ENCODE measurements around the gene ACP5.

DNA sequence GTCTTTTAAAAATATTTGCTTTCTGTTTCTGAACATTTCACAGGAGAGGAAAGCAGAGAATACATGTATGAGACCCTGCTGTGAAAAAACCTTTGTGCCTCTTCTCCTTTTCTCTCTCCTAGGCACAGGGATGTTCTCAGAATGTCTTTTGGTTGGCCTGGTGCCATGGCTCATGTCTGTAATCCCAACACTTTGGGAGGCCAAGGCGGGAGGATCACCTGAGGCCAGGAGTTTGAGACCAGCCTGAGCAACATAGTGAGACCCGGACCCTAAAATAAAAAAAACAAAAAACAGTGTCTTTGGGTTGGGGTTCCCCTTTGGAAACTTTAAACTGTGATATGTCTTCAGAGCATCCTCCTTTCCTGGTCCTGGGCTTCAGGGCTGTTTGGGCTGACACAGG is 21.3 kb upstream of the ACP5 start:
- TF ChIP-seq, protein P1, sequence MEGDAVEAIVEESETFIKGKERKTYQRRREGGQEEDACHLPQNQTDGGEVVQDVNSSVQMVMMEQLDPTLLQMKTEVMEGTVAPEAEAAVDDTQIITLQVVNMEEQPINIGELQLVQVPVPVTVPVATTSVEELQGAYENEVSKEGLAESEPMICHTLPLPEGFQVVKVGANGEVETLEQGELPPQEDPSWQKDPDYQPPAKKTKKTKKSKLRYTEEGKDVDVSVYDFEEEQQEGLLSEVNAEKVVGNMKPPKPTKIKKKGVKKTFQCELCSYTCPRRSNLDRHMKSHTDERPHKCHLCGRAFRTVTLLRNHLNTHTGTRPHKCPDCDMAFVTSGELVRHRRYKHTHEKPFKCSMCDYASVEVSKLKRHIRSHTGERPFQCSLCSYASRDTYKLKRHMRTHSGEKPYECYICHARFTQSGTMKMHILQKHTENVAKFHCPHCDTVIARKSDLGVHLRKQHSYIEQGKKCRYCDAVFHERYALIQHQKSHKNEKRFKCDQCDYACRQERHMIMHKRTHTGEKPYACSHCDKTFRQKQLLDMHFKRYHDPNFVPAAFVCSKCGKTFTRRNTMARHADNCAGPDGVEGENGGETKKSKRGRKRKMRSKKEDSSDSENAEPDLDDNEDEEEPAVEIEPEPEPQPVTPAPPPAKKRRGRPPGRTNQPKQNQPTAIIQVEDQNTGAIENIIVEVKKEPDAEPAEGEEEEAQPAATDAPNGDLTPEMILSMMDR (optimal IDR thresholded peaks at IDR 0.05 in 1 of 3, IDR thresholded peaks at IDR 0.05 in 1 of 3, conservative IDR thresholded peaks at IDR 0.05 in 1 of 3; ENCODE audit: extremely low read depth in 1 of 3, insufficient read depth in 2 of 3, low read length in 3 of 3), result no peak
- no peak for TF ChIP-seq EZH2 (IDR thresholded peaks at IDR 0.05; ENCODE audit: low read length)

All from keratinocyte (primary cell).